Esophagus muscularis mucosa (tissue), 4 donors: Measurements from ENCODE around the gene RILPL1. TPM values are rescaled to one million over a fixed set of nuclear protein-coding genes. Genes with fewer than 3 reads are reported as not detected.

ENCODE experiments used
- DNase-seq: peaks from one replicate; pipeline ENCODE4 v3.0.0-alpha.2; 2017; ENCODE audit errors: extremely low spot score
- H3K27ac ChIP-seq, 4 donors: fragments of 200-600 bp; sonication (generic); replicated peaks in 1 of 4; 1 replicate in 3 of 4; 2 replicates in 1 of 4; pipeline ENCODE4 v1.5.1; 2016 to 2019; ENCODE audit warnings: mild to moderate bottlenecking in 1 of 4
- H3K27me3 ChIP-seq, 4 donors: fragments of 200-600 bp; sonication (generic); one replicate each; pipeline versions ENCODE4 v1.5.1 to v1.6.0; 2016 to 2019
- H3K36me3 ChIP-seq, 4 donors: fragments of 200-600 bp; sonication (generic); one replicate each; pipeline ENCODE4 v1.5.1; 2016 to 2019
- H3K4me1 ChIP-seq, 4 donors: fragments of 200-600 bp; sonication (generic); one replicate each; pipeline ENCODE4 v1.5.1; 2016 to 2019
- H3K4me3 ChIP-seq, 4 donors: fragments of 200-600 bp; sonication (generic); 1 replicate in 2 of 4; 2 replicates in 2 of 4; pipeline ENCODE4 v1.5.1; 2016 to 2019; ENCODE audit warnings: mild to moderate bottlenecking in 4 of 4, moderate library complexity in 1 of 4
- H3K9me3 ChIP-seq, 4 donors: fragments of 200-600 bp; sonication (generic); 1 replicate in 3 of 4; 2 replicates in 1 of 4; pipeline ENCODE4 v1.5.1; 2016 to 2019
- EP300 ChIP-seq: sonication (generic); formaldehyde crosslinking; IDR thresholded peaks from one replicate; pipeline ENCODE4 v1.6.1; 2017; ENCODE audit warnings: antibody characterized with exemption
- POLR2A ChIP-seq: fragments of 450-650 bp; IDR thresholded peaks from one replicate; pipeline ENCODE4 v1.6.1; 2017; ENCODE audit warnings: antibody characterized with exemption, moderate library complexity, mild to moderate bottlenecking, low read depth
- POLR2AphosphoS5 ChIP-seq, 2 donors: sonication (generic); formaldehyde crosslinking; IDR thresholded peaks; one replicate each; pipeline ENCODE4 v1.6.1; 2017; ENCODE audit warnings: antibody characterized with exemption in 2 of 2
- WGBS: methylation state at CpG from one replicate; pipeline ENCODE4 v1.1.5; 2018; 5-methylcytosine and 5-hydroxymethylcytosine counted together
- intact Hi-C: fragments of 100-400 bp; cut with DNase I; formaldehyde crosslinking; loops from one replicate; pipeline ENCODE4 v1.15.1; 2023
- small RNA-seq, 3 donors: library from RNA; depleted of rRNA; stranded (forward); fragments of <200 nt; gene quantifications; one replicate each; pipeline ENCODE3, GENCODE V24; 2016
- total RNA-seq, 4 donors: library from RNA; depleted of rRNA; stranded (reverse); fragments of >200 nt; gene quantifications; one replicate each; pipeline versions ENCODE4 v1.1.0 to v1.2.1, GENCODE V29; 2016
- TF ChIP-seq, protein P1 (sequence below), 3 experiments: fragments of 200-600 bp in 2 of 3; fragments of 450-650 bp in 1 of 3; sonication (generic) in 2 of 3; IDR thresholded peaks; one replicate each; pipeline ENCODE4 v1.5.1; 2017 to 2019; ENCODE audit warnings: antibody characterized with exemption in 3 of 3, mild to moderate bottlenecking in 2 of 3, moderate library complexity in 1 of 3

RILPL1 gene
- total RNA-seq, 4 donors from 2014 or later: 19.9 to 54.4 (median 38.4) TPM

GRCh38 chr12:123428591-123428990, 104.9 kb downstream of the RILPL1 start:
- no peak overlapping the region for H3K27ac ChIP-seq
- no peaks in the 10 kb centered on the region for H3K9me3 ChIP-seq
- H3K4me3 ChIP-seq: no peak overlapping the region
- no peak for DNase-seq
- TF ChIP-seq, protein P1, sequence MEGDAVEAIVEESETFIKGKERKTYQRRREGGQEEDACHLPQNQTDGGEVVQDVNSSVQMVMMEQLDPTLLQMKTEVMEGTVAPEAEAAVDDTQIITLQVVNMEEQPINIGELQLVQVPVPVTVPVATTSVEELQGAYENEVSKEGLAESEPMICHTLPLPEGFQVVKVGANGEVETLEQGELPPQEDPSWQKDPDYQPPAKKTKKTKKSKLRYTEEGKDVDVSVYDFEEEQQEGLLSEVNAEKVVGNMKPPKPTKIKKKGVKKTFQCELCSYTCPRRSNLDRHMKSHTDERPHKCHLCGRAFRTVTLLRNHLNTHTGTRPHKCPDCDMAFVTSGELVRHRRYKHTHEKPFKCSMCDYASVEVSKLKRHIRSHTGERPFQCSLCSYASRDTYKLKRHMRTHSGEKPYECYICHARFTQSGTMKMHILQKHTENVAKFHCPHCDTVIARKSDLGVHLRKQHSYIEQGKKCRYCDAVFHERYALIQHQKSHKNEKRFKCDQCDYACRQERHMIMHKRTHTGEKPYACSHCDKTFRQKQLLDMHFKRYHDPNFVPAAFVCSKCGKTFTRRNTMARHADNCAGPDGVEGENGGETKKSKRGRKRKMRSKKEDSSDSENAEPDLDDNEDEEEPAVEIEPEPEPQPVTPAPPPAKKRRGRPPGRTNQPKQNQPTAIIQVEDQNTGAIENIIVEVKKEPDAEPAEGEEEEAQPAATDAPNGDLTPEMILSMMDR (IDR thresholded peaks at IDR 0.05): no peak
- no peak for TF ChIP-seq POLR2A
- TF ChIP-seq EP300: no peak
- no peak for TF ChIP-seq POLR2AphosphoS5 (IDR thresholded peaks at IDR 0.05)
- WGBS: 90% methylated on average over 6 of the region's 6 CpGs
- peaks cover 30 to 50% (median 44%) of the 10 kb centered on the region in 4 donors for H3K36me3 ChIP-seq
- H3K4me1 ChIP-seq: peaks cover 7 to 19% (median 18%) of the 10 kb centered on the region in 4 donors
- no peaks in the 10 kb centered on the region for H3K27me3 ChIP-seq
- intact Hi-C loops: no loop called here

GRCh38 chr12:123427036-123427769, 106.3 kb downstream of the RILPL1 start:
- Histone ChIP-seq H3K9me3 (no peaks in the 10 kb centered on the region), H3K4me3 (no peak overlapping the region), H3K27me3 (no peaks in the 10 kb centered on the region), H3K36me3 (peaks cover 35 to 56% (median 52%) of the 10 kb centered on the region in 4 donors), H3K4me1 (peaks cover 4 to 5% (median 4%) of the 10 kb centered on the region in 4 donors), H3K27ac (no peak overlapping the region)
- intact Hi-C loops: no loop called here
- no peak for DNase-seq
- WGBS: 98% methylated on average over 6 of the region's 8 CpGs
- TF ChIP-seq POLR2AphosphoS5 (IDR thresholded peaks at IDR 0.05) (no peak), POLR2A (no peak), EP300 (no peak)
- TF ChIP-seq, protein P1 (IDR thresholded peaks at IDR 0.05): no peak

- peaks cover 6 to 64% (median 38%) of the 10 kb centered on the region in 4 donors for H3K36me3 ChIP-seq
- no peak for DNase-seq
- TF ChIP-seq POLR2A (no peak), POLR2AphosphoS5 (IDR thresholded peaks at IDR 0.05) (no peak), EP300 (no peak)
- TF ChIP-seq, protein P1 (IDR thresholded peaks at IDR 0.05): no peak
- no peak overlapping the region for H3K4me3 ChIP-seq
- no peaks in the 10 kb centered on the region for H3K27me3 ChIP-seq
- intact Hi-C loops: no loop called here
- H3K27ac ChIP-seq: no peak overlapping the region
- 91% methylated on average over 2 of the region's 2 CpGs for WGBS
- no peaks in the 10 kb centered on the region for H3K9me3 ChIP-seq
- H3K4me1 ChIP-seq: no peaks in the 10 kb centered on the region
These were observed 112.2 kb downstream of the RILPL1 start for GRCh38 chr12:123421314-123421713.

Small RNA genes within 50 kb of the gene (small RNA-seq; reads per million reads assigned to genes)
- gene AC145423.2 (0 reads per million in 3 donors), gene MIR3908 (0 reads per million in 3 donors)

Other genes with a start within 250 kb of the RILPL1 start
- 10 to 100 TPM; 26.7 to 31.8 (median 29.9) TPM for gene SBNO1, start 168.9 kb downstream of the RILPL1 start, total RNA-seq
- gene KMT5A, start 149.6 kb downstream of the RILPL1 start, total RNA-seq: 100 to 1,000 TPM in 1 of 4 donors, 10 to 100 TPM in 3; 49.4 to 106 (median 70.2) TPM
- gene RILPL2, start 97.0 kb downstream of the RILPL1 start, total RNA-seq: 1 to 10 TPM; 5.4 to 7.6 (median 5.8) TPM
- gene SNRNP35, start 75.6 kb downstream of the RILPL1 start, total RNA-seq: 10 to 100 TPM; 11.6 to 27.4 (median 17.0) TPM
- 100 to 1,000 TPM in 3 of 4 donors, 10 to 100 TPM in 1; 99.5 to 140 (median 123) TPM for gene TMED2, start 50.8 kb upstream of the RILPL1 start, total RNA-seq
- 10 to 100 TPM; 12.1 to 16.1 (median 12.6) TPM for gene DDX55, start 68.4 kb upstream of the RILPL1 start, total RNA-seq
- 100 to 1,000 TPM in 1 of 4 donors, 10 to 100 TPM in 3; 73.7 to 117 (median 94.6) TPM for gene EIF2B1, start 100.0 kb upstream of the RILPL1 start, total RNA-seq
- gene GTF2H3, start 100.1 kb upstream of the RILPL1 start, total RNA-seq: 10 to 100 TPM in 3 of 4 donors, 1 to 10 TPM in 1; 9.9 to 24.3 (median 18.7) TPM
- 1 to 10 TPM; 5.4 to 10.0 (median 8.0) TPM for gene TCTN2, start 137.4 kb upstream of the RILPL1 start, total RNA-seq
- 10 to 100 TPM; 17.0 to 27.8 (median 18.6) TPM for gene ATP6V0A2, start 178.6 kb upstream of the RILPL1 start, total RNA-seq
- gene DNAH10, start 228.6 kb upstream of the RILPL1 start, total RNA-seq: 1 to 10 TPM in 1 of 4 donors, under 1 TPM in 1, not detected in 2; 0.06 to 1.3 TPM